Loucy (cell line): ENCODE results near the gene LYRM9.
"Not testable (repeated sequence)": the region's sequence is repeated elsewhere in the genome, so short reads cannot be mapped to it uniquely, and the experiment has no call there.

ENCODE experiments used
- H2AFZ ChIP-seq: fragments of 200-600 bp; sonication (generic); 2 replicates; pipeline ENCODE4 v1.6.0; 2016; ENCODE audit warnings: antibody characterized with exemption, mild to moderate bottlenecking, low read length, moderate library complexity
- H3F3A ChIP-seq: fragments of 200-600 bp; 2 replicates; pipeline ENCODE4 v1.6.0; 2016; ENCODE audit warnings: antibody characterized with exemption, low read depth, mild to moderate bottlenecking
- H3K27me3 ChIP-seq: fragments of 200-600 bp; sonication (generic); 2 replicates; pipeline ENCODE4 v1.6.1; 2014; ENCODE audit warnings: low read length, mild to moderate bottlenecking; ENCODE audit not compliant: insufficient read depth, poor library complexity, severe bottlenecking
- H3K36me3 ChIP-seq: fragments of 200-600 bp; sonication (generic); 2 replicates; pipeline ENCODE4 v1.6.1; 2016; ENCODE audit warnings: low read length; ENCODE audit not compliant: insufficient read depth
- H3K4me1 ChIP-seq: fragments of 200-600 bp; sonication (generic); 2 replicates; pipeline ENCODE4 v1.5.1; 2014; ENCODE audit warnings: low read length, mild to moderate bottlenecking; ENCODE audit not compliant: insufficient read depth, poor library complexity, severe bottlenecking
- H3K4me2 ChIP-seq: fragments of 200-600 bp; sonication (generic); 2 replicates; pipeline ENCODE4 v1.6.0; 2014; ENCODE audit warnings: antibody characterized with exemption, low read length, low read depth, mild to moderate bottlenecking; ENCODE audit not compliant: poor library complexity, severe bottlenecking
- H3K4me3 ChIP-seq: fragments of 200-600 bp; sonication (generic); 2 replicates; pipeline ENCODE4 v1.5.1; 2014; ENCODE audit warnings: low read length, mild to moderate bottlenecking, mixed read lengths; ENCODE audit not compliant: poor library complexity, severe bottlenecking
- H3K79me2 ChIP-seq: fragments of 200-600 bp; sonication (generic); 2 replicates; pipeline ENCODE4 v1.6.1; 2014; ENCODE audit warnings: low read length; ENCODE audit not compliant: insufficient read depth
- H3K9ac ChIP-seq: fragments of 200-600 bp; sonication (generic); 2 replicates; pipeline ENCODE4 v1.6.0; 2014; ENCODE audit warnings: mild to moderate bottlenecking, low read depth, low read length, moderate library complexity; ENCODE audit not compliant: poor library complexity, severe bottlenecking
- H3K9me2 ChIP-seq: fragments of 200-600 bp; sonication (generic); replicated peaks from 2 replicates; pipeline ENCODE4 v1.6.1; 2016; ENCODE audit warnings: low read depth, low read length, mixed read lengths
- H3K9me3 ChIP-seq: fragments of 200-600 bp; sonication (generic); 2 replicates; pipeline ENCODE4 v1.6.1; 2014; ENCODE audit warnings: mild to moderate bottlenecking, antibody characterized with exemption, low read length, low read depth; ENCODE audit not compliant: insufficient read depth
- H4K20me1 ChIP-seq: fragments of 200-600 bp; sonication (generic); 2 replicates; pipeline ENCODE4 v1.6.0; 2014; ENCODE audit warnings: antibody characterized with exemption, low read length, mild to moderate bottlenecking; ENCODE audit not compliant: insufficient read depth, poor library complexity, severe bottlenecking
- EZH2phosphoT487 ChIP-seq: fragments of 200-600 bp; IDR thresholded peaks from 2 replicates; pipeline ENCODE4 v1.6.1; 2018; ENCODE audit warnings: antibody characterized with exemption, mild to moderate bottlenecking, moderate library complexity, borderline replicate concordance
- TF ChIP-seq, protein P1 (sequence below): fragments of 200-600 bp; sonication (generic); conservative IDR thresholded peaks from 2 replicates; pipeline ENCODE4 v1.5.1; 2014; ENCODE audit warnings: mild to moderate bottlenecking, antibody characterized with exemption, low read length

The LYRM9 gene

GRCh38 chr17:27838607-27839006, 54.6 kb downstream of the LYRM9 start:
- H3K9me3 ChIP-seq, H3F3A ChIP-seq, H3K9ac ChIP-seq, H3K4me3 ChIP-seq, H3K4me2 ChIP-seq, H3K36me3 ChIP-seq, H3K4me1 ChIP-seq, H3K9me2 ChIP-seq, H3K27me3 ChIP-seq, H4K20me1 ChIP-seq, H3K79me2 ChIP-seq, H2AFZ ChIP-seq: not testable (repeated sequence)

- not testable (repeated sequence) for H3K27me3 ChIP-seq, H3F3A ChIP-seq, H3K36me3 ChIP-seq, H3K4me3 ChIP-seq, H3K4me1 ChIP-seq, H3K9me3 ChIP-seq, H3K9me2 ChIP-seq, H4K20me1 ChIP-seq, H3K9ac ChIP-seq, H3K79me2 ChIP-seq, H3K4me2 ChIP-seq, H2AFZ ChIP-seq
Observed at GRCh38 chr17:27837769-27838168, 55.4 kb downstream of the LYRM9 start.

- H3K79me2 ChIP-seq = no peaks in the 10 kb centered on the region
- no peaks in the 10 kb centered on the region for H3K9me3 ChIP-seq
- H3K9me2 ChIP-seq = no peaks in the 10 kb centered on the region
- H4K20me1 ChIP-seq = no peaks in the 10 kb centered on the region
- H3K4me3 ChIP-seq = no peak overlapping the region
- no peak overlapping the region for H3K4me2 ChIP-seq
- no peaks in the 10 kb centered on the region for H3K27me3 ChIP-seq
- H3K4me1 ChIP-seq = no peaks in the 10 kb centered on the region
- no peaks in the 10 kb centered on the region for H3F3A ChIP-seq
- H2AFZ ChIP-seq = no peak overlapping the region
- no peaks in the 10 kb centered on the region for H3K36me3 ChIP-seq
- no peak overlapping the region for H3K9ac ChIP-seq
- TF ChIP-seq, protein P1, sequence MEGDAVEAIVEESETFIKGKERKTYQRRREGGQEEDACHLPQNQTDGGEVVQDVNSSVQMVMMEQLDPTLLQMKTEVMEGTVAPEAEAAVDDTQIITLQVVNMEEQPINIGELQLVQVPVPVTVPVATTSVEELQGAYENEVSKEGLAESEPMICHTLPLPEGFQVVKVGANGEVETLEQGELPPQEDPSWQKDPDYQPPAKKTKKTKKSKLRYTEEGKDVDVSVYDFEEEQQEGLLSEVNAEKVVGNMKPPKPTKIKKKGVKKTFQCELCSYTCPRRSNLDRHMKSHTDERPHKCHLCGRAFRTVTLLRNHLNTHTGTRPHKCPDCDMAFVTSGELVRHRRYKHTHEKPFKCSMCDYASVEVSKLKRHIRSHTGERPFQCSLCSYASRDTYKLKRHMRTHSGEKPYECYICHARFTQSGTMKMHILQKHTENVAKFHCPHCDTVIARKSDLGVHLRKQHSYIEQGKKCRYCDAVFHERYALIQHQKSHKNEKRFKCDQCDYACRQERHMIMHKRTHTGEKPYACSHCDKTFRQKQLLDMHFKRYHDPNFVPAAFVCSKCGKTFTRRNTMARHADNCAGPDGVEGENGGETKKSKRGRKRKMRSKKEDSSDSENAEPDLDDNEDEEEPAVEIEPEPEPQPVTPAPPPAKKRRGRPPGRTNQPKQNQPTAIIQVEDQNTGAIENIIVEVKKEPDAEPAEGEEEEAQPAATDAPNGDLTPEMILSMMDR = no peak
- no peak for TF ChIP-seq EZH2phosphoT487
Observed at GRCh38 chr17:27836651-27837050, 56.5 kb downstream of the LYRM9 start.

GRCh38 chr17:27834571-27834970, 58.6 kb downstream of the LYRM9 start:
- no peak overlapping the region for H3K9ac ChIP-seq
- H3K4me1 ChIP-seq = no peaks in the 10 kb centered on the region
- no peaks in the 10 kb centered on the region for H3K9me2 ChIP-seq
- no peaks in the 10 kb centered on the region for H4K20me1 ChIP-seq
- H3K9me3 ChIP-seq = no peaks in the 10 kb centered on the region
- H2AFZ ChIP-seq = no peak overlapping the region
- TF ChIP-seq, protein P1 = no peak
- no peak for TF ChIP-seq EZH2phosphoT487
- no peaks in the 10 kb centered on the region for H3K27me3 ChIP-seq
- H3K36me3 ChIP-seq = no peaks in the 10 kb centered on the region
- no peaks in the 10 kb centered on the region for H3F3A ChIP-seq
- H3K4me2 ChIP-seq = no peak overlapping the region
- no peak overlapping the region for H3K4me3 ChIP-seq
- H3K79me2 ChIP-seq = no peaks in the 10 kb centered on the region
